SK-N-SH treated with all-trans-retinoic acid at 6 μM for 48 hours (cell line): ENCODE data around the gene RTF1.

Experiments
- ATAC-seq: fragments of 200-7000 bp; cut with Tn5 transposase; 3 replicates; pipeline ENCODE4 v1.9.1; 2020; ENCODE audit warnings: mild to moderate bottlenecking, moderate library complexity
- ARNTL ChIP-seq: fragments of 450-650 bp; formaldehyde crosslinking; IDR thresholded peaks from 2 replicates; pipeline ENCODE4 v1.5.0; 2020; ENCODE audit warnings: low read depth, mild to moderate bottlenecking, moderate library complexity, borderline replicate concordance
- CSDC2 ChIP-seq: fragments of 250-450 bp; sonication (Bioruptor Pico); IDR thresholded peaks from 2 replicates; pipeline ENCODE4 v1.5.0; 2020; ENCODE audit warnings: mild to moderate bottlenecking, moderate library complexity
- ESRRG ChIP-seq: fragments of 250-450 bp; sonication (Bioruptor Pico); IDR thresholded peaks from 2 replicates; pipeline ENCODE4 v1.6.1; 2021; ENCODE audit warnings: mild to moderate bottlenecking
- ISL1 ChIP-seq: fragments of 250-450 bp; sonication (Bioruptor Pico); IDR thresholded peaks from 2 replicates; pipeline ENCODE4 v2.1.2; 2022; ENCODE audit warnings: mild to moderate bottlenecking, moderate library complexity
- PPARA ChIP-seq: fragments of 250-450 bp; sonication (Bioruptor Pico); IDR thresholded peaks from 2 replicates; pipeline ENCODE4 v1.5.0; 2020; ENCODE audit warnings: mild to moderate bottlenecking, borderline replicate concordance
- RARB ChIP-seq: fragments of 250-450 bp; sonication (Bioruptor Pico); IDR thresholded peaks from 2 replicates; pipeline ENCODE4 v1.8.0; 2021; ENCODE audit warnings: mild to moderate bottlenecking, moderate library complexity
- TCF4 ChIP-seq: fragments of 250-450 bp; sonication (Bioruptor Pico); IDR thresholded peaks from 2 replicates; pipeline ENCODE4 v1.8.0; 2021; ENCODE audit warnings: mild to moderate bottlenecking, moderate library complexity, borderline replicate concordance
- TOX ChIP-seq: fragments of 250-450 bp; sonication (Bioruptor Pico); IDR thresholded peaks from 2 replicates; pipeline ENCODE4 v1.8.0; 2021; ENCODE audit warnings: mild to moderate bottlenecking, moderate library complexity, borderline replicate concordance
- ZC3H10 ChIP-seq: fragments of 250-450 bp; sonication (Bioruptor Pico); IDR thresholded peaks from 2 replicates; pipeline ENCODE4 v1.5.1; 2021; ENCODE audit warnings: mild to moderate bottlenecking, moderate library complexity
- ZFP3 ChIP-seq: fragments of 250-450 bp; sonication (Bioruptor Pico); IDR thresholded peaks from 2 replicates; pipeline ENCODE4 v1.5.0; 2020; ENCODE audit warnings: mild to moderate bottlenecking, moderate library complexity
- ZFP30 ChIP-seq: fragments of 450-650 bp; formaldehyde crosslinking; IDR thresholded peaks from 2 replicates; pipeline ENCODE4 v1.5.0; 2022; ENCODE audit warnings: mild to moderate bottlenecking, moderate library complexity
- ZNF565 ChIP-seq: fragments of 450-650 bp; formaldehyde crosslinking; conservative IDR thresholded peaks from 2 replicates; pipeline ENCODE4 v1.5.0; 2020; ENCODE audit warnings: low read depth, mild to moderate bottlenecking, moderate library complexity
- ZNF8 ChIP-seq: fragments of 450-650 bp; formaldehyde crosslinking; IDR thresholded peaks from 2 replicates; pipeline ENCODE4 v1.5.0; 2020; ENCODE audit warnings: mild to moderate bottlenecking, moderate library complexity
- TF ChIP-seq, protein P1 (sequence below): fragments of 250-450 bp; sonication (Bioruptor Pico); IDR thresholded peaks from 2 replicates; pipeline ENCODE4 v1.8.0; 2021; ENCODE audit warnings: low read depth, mild to moderate bottlenecking, moderate library complexity, borderline replicate concordance
- TF ChIP-seq, protein P2 (sequence below): fragments of 250-450 bp; sonication (Bioruptor Pico); IDR thresholded peaks from 2 replicates; pipeline ENCODE4 v1.8.0; 2020; ENCODE audit warnings: mild to moderate bottlenecking, moderate library complexity, borderline replicate concordance
- TF ChIP-seq, protein P3 (sequence below): fragments of 250-450 bp; sonication (Bioruptor Pico); IDR thresholded peaks from 2 replicates; pipeline ENCODE4 v1.5.1; 2020; ENCODE audit warnings: low read depth, mild to moderate bottlenecking, moderate library complexity
- TF ChIP-seq, protein P4 (sequence below): fragments of 250-450 bp; sonication (Bioruptor Pico); IDR thresholded peaks from 2 replicates; pipeline ENCODE4 v1.5.0; 2020; ENCODE audit warnings: mild to moderate bottlenecking, moderate library complexity
- TF ChIP-seq, protein P5 (sequence below): fragments of 250-450 bp; sonication (Bioruptor Pico); IDR thresholded peaks from 2 replicates; pipeline ENCODE4 v1.5.1; 2021; ENCODE audit warnings: mild to moderate bottlenecking, moderate library complexity

The RTF1 gene

DNA sequence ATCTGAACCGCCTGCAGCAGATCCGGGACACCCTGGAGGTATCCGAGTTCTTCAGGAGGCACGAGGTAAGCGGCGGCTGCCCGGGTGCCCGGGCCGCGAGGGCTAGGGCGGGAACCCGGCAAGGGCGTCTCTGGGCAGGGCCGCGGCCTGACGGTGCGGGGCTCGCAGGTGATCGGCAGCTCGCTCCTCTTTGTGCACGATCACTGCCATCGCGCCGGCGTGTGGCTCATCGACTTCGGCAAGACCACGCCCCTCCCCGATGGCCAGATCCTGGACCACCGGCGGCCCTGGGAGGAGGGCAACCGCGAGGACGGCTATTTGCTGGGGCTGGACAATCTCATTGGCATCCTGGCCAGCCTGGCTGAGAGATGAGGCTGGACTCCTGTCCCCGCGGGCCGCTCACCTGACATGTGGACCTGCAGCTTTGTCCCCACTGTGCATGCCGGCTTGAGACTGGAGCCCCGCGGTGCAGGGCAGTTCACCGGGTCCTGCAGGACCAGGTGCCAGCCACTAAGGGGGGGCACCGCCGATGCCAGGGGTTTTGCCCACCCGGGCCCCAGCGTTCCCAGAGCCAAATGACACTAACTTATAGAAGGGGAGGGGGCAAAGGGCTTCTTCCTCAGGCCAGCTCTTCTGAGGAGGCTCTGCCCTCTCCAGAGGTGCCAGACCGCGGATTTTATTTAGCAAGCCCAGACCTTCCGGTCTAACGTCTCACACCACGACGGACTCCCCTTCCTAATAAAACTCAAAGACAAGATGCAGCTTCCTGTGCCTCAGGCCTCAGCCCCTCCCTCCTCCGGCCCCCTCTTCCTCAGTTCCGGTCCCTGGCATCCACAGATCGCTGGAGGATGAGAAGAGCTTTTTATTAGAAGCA is 86.1 kb downstream of the RTF1 start:
- no peak for ATAC-seq
- TF ChIP-seq, protein P1, sequence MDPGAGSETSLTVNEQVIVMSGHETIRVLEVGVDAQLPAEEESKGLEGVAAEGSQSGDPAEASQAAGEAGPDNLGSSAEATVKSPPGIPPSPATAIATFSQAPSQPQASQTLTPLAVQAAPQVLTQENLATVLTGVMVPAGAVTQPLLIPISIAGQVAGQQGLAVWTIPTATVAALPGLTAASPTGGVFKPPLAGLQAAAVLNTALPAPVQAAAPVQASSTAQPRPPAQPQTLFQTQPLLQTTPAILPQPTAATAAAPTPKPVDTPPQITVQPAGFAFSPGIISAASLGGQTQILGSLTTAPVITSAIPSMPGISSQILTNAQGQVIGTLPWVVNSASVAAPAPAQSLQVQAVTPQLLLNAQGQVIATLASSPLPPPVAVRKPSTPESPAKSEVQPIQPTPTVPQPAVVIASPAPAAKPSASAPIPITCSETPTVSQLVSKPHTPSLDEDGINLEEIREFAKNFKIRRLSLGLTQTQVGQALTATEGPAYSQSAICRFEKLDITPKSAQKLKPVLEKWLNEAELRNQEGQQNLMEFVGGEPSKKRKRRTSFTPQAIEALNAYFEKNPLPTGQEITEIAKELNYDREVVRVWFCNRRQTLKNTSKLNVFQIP (CRISPR knock-in tag), result no peak
- no peak for TF ChIP-seq ZNF8
- TF ChIP-seq RARB (CRISPR knock-in tag), result no peak
- TF ChIP-seq, all 23 proteins: peak for 0

DNA sequence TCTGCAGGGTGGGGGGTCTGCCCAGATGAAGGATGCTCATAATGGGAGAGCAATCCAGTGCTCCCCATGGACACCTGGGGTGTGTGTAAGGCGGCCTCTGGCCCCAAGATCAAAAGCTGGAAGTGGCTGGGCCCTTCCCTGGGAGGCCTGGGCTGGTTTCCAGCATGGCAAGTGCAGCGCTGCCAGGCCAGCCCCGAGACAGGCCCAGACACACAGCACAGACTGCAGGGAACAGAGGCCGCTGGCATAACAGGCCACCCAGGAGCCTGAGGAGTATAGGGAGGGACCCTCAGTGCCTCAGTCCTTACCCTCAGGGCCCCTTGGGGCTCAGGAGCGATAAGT is 86.7 kb downstream of the RTF1 start:
- ATAC-seq, result no peak
- TF ChIP-seq, protein P2, sequence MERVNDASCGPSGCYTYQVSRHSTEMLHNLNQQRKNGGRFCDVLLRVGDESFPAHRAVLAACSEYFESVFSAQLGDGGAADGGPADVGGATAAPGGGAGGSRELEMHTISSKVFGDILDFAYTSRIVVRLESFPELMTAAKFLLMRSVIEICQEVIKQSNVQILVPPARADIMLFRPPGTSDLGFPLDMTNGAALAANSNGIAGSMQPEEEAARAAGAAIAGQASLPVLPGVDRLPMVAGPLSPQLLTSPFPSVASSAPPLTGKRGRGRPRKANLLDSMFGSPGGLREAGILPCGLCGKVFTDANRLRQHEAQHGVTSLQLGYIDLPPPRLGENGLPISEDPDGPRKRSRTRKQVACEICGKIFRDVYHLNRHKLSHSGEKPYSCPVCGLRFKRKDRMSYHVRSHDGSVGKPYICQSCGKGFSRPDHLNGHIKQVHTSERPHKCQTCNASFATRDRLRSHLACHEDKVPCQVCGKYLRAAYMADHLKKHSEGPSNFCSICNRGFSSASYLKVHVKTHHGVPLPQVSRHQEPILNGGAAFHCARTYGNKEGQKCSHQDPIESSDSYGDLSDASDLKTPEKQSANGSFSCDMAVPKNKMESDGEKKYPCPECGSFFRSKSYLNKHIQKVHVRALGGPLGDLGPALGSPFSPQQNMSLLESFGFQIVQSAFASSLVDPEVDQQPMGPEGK (CRISPR knock-in tag), result no peak
- TF ChIP-seq ZNF8 (no peak), TOX (no peak), PPARA (CRISPR knock-in tag) (no peak), ZFP30 (CRISPR knock-in tag) (no peak), ARNTL (CRISPR knock-in tag) (no peak), ZFP3 (CRISPR knock-in tag) (no peak), CSDC2 (CRISPR knock-in tag) (no peak), ISL1 (CRISPR knock-in tag) (no peak), RARB (CRISPR knock-in tag) (no peak), TCF4 (CRISPR knock-in tag) (no peak), ESRRG (CRISPR knock-in tag) (no peak), ZNF565 (CRISPR knock-in tag) (no peak), ZC3H10 (CRISPR knock-in tag) (no peak)
- TF ChIP-seq, protein P3, sequence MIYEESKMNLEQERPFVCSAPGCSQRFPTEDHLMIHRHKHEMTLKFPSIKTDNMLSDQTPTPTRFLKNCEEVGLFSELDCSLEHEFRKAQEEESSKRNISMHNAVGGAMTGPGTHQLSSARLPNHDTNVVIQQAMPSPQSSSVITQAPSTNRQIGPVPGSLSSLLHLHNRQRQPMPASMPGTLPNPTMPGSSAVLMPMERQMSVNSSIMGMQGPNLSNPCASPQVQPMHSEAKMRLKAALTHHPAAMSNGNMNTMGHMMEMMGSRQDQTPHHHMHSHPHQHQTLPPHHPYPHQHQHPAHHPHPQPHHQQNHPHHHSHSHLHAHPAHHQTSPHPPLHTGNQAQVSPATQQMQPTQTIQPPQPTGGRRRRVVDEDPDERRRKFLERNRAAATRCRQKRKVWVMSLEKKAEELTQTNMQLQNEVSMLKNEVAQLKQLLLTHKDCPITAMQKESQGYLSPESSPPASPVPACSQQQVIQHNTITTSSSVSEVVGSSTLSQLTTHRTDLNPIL (CRISPR knock-in tag), result no peak
- TF ChIP-seq, protein P1 (CRISPR knock-in tag), result no peak
- TF ChIP-seq, protein P4, sequence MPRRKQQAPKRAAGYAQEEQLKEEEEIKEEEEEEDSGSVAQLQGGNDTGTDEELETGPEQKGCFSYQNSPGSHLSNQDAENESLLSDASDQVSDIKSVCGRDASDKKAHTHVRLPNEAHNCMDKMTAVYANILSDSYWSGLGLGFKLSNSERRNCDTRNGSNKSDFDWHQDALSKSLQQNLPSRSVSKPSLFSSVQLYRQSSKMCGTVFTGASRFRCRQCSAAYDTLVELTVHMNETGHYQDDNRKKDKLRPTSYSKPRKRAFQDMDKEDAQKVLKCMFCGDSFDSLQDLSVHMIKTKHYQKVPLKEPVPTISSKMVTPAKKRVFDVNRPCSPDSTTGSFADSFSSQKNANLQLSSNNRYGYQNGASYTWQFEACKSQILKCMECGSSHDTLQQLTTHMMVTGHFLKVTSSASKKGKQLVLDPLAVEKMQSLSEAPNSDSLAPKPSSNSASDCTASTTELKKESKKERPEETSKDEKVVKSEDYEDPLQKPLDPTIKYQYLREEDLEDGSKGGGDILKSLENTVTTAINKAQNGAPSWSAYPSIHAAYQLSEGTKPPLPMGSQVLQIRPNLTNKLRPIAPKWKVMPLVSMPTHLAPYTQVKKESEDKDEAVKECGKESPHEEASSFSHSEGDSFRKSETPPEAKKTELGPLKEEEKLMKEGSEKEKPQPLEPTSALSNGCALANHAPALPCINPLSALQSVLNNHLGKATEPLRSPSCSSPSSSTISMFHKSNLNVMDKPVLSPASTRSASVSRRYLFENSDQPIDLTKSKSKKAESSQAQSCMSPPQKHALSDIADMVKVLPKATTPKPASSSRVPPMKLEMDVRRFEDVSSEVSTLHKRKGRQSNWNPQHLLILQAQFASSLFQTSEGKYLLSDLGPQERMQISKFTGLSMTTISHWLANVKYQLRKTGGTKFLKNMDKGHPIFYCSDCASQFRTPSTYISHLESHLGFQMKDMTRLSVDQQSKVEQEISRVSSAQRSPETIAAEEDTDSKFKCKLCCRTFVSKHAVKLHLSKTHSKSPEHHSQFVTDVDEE (CRISPR knock-in tag), result no peak
- TF ChIP-seq, protein P5, sequence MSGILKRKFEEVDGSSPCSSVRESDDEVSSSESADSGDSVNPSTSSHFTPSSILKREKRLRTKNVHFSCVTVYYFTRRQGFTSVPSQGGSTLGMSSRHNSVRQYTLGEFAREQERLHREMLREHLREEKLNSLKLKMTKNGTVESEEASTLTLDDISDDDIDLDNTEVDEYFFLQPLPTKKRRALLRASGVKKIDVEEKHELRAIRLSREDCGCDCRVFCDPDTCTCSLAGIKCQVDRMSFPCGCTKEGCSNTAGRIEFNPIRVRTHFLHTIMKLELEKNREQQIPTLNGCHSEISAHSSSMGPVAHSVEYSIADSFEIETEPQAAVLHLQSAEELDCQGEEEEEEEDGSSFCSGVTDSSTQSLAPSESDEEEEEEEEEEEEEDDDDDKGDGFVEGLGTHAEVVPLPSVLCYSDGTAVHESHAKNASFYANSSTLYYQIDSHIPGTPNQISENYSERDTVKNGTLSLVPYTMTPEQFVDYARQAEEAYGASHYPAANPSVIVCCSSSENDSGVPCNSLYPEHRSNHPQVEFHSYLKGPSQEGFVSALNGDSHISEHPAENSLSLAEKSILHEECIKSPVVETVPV (CRISPR knock-in tag), result no peak
